ENCODE measurements around the gene C10orf53. TPM values are rescaled to one million over a fixed set of nuclear protein-coding genes. Genes with fewer than 3 reads are reported as not detected.

Gene C10orf53
- total RNA-seq, 1 experiment from 2014 or later, result not detected

- ATAC-seq (no peak), DNase-seq (ENCODE audit: low spot score) (no peak)
- Mint-ChIP-seq H3K4me1 (peaks cover 1% of the 10 kb centered on the region; the same call in 1 of the 2 replicates), H3K9me3 (peaks cover 14% of the 10 kb centered on the region), H3K27me3 (ENCODE audit: low read depth) (peaks cover 36% of the 10 kb centered on the region), H3K4me3 (no peak overlapping the region), H3K36me3 (peaks cover 9% of the 10 kb centered on the region), H3K27ac (no peak overlapping the region)
- POLR2A ChIA-PET, result no interaction called here
- TF ChIP-seq HMGA2 (CRISPR knock-in tag; IDR thresholded peaks at IDR 0.05) (no peak), ZNF138 (CRISPR knock-in tag; conservative IDR thresholded peaks at IDR 0.05) (no peak), NR2C2 (CRISPR knock-in tag; IDR thresholded peaks at IDR 0.05) (no peak), TP53 (CRISPR knock-in tag; IDR thresholded peaks at IDR 0.05) (no peak), ESRRA (CRISPR knock-in tag; IDR thresholded peaks at IDR 0.05; ENCODE audit: borderline replicate concordance) (no peak), AR (CRISPR knock-in tag; IDR thresholded peaks at IDR 0.05) (no peak), ATF3 (CRISPR knock-in tag; conservative IDR thresholded peaks at IDR 0.05) (no peak), EMX1 (CRISPR knock-in tag; IDR thresholded peaks at IDR 0.05) (no peak), SOX15 (CRISPR knock-in tag; IDR thresholded peaks at IDR 0.05) (no peak), FOXJ3 (CRISPR knock-in tag; IDR thresholded peaks at IDR 0.05; ENCODE audit: borderline replicate concordance) (no peak), E2F1 (CRISPR knock-in tag; IDR thresholded peaks at IDR 0.05) (no peak), TEAD4 (CRISPR knock-in tag; IDR thresholded peaks at IDR 0.05) (no peak), NR3C1 (CRISPR knock-in tag; conservative IDR thresholded peaks at IDR 0.05; ENCODE audit: low read depth) (no peak), ZNF219 (CRISPR knock-in tag; IDR thresholded peaks at IDR 0.05; ENCODE audit: borderline replicate concordance) (no peak), AFF4 (CRISPR knock-in tag; IDR thresholded peaks at IDR 0.05; ENCODE audit: borderline replicate concordance) (no peak), ZNF317 (CRISPR knock-in tag; IDR thresholded peaks at IDR 0.05; ENCODE audit: borderline replicate concordance, low read depth) (no peak)
- CTCF ChIA-PET, result no interaction called here
Measured at GRCh38 chr10:49655099-49655498, 24.4 kb upstream of the C10orf53 start.

GRCh38 chr10:49656845-49657493 is 22.5 kb upstream of the C10orf53 start:
- ATAC-seq (no peak), DNase-seq (ENCODE audit: low spot score) (no peak)
- Mint-ChIP-seq H3K27ac (no peak overlapping the region), H3K9me3 (peaks cover 14% of the 10 kb centered on the region), H3K27me3 (ENCODE audit: low read depth) (peaks cover 49% of the 10 kb centered on the region), H3K4me3 (no peak overlapping the region), H3K36me3 (peaks cover 9% of the 10 kb centered on the region), H3K4me1 (peaks cover 14% of the 10 kb centered on the region)
- POLR2A ChIA-PET, result no interaction called here
- TF ChIP-seq ZSCAN18 (CRISPR knock-in tag; IDR thresholded peaks at IDR 0.05), result no peak
- TF ChIP-seq E2F5 (CRISPR knock-in tag; IDR thresholded peaks at IDR 0.05), result no peak
- CTCF ChIA-PET, result no interaction called here

Data from WTC11 (cell line).